Heart left ventricle (tissue), 13 donors: ENCODE data around the gene CFAP299.

Experiments used
- CTCF ChIP-seq, 12 donors: fragments of 200-600 bp; sonication (generic) in 4 of 12; IDR thresholded peaks; one replicate each; pipeline versions ENCODE4 v1.5.0 to v1.8.0; 2018 to 2022; ENCODE audit warnings: antibody characterized with exemption in 12 of 12, mild to moderate bottlenecking in 5 of 12
- POLR2A ChIP-seq, 2 donors: fragments of 450-650 bp; IDR thresholded peaks; one replicate each; pipeline ENCODE4 v1.6.1; 2017; ENCODE audit warnings: antibody characterized with exemption in 2 of 2, mild to moderate bottlenecking in 2 of 2, moderate library complexity in 2 of 2
- donor health status: ischemic (EF 13 %, LVEDD 7.1; RV severe dilation, severe dysfunction).
- donor health status: DM: no; HTN: yes; CAD: no.
- donor health status: DM: no; HTN: no; CAD: no.
- donor health status: ischemic (EF 25% LVEDD 6.9; RV normal size, moderate dysfunction).
- donor health status: ischemic (EF 25% LVEDD 5.7; RV mildly dilated, moderate dysfunction).
- donor health status: ischemic (EF 35%, LVEDD 5.7; RV mildly dilated, moderate dysfunction).
- donor health status: nonischemic (EF 11% LVEDD 7.7; RV severe dilation, severe dysfunction).
- donor health status: DM: yes; HTN: yes; CAD: no.
- donor health status: PGD.
- donor health status: ischemic (EF 29% LVEDD 5.4; RV normal size, mild dysfunction).
- donor health status: nonischemic (EF 23%, LVEDD 6.1; RV moderate dilation, normal function).

GRCh38 chr4:80841587-80842281 is 506.2 kb downstream of the CFAP299 start:
- TF ChIP-seq CTCF (IDR thresholded peaks at IDR 0.05): no peak
- no peak for TF ChIP-seq POLR2A (IDR thresholded peaks at IDR 0.05)
